H9 (cell line): ENCODE data around the gene OBI1. TPM values are rescaled to one million over a fixed set of nuclear protein-coding genes. Genes with fewer than 3 reads are reported as not detected.

ENCODE experiments used
- DNase-seq: peaks from one replicate; pipeline ENCODE4 v3.0.0-alpha.2; 2017
- H2AFZ ChIP-seq: one replicate; pipeline ENCODE4 v1.6.1; 2013; ENCODE audit warnings: mild to moderate bottlenecking, low read length, control low read depth, moderate library complexity
- H2AK5ac ChIP-seq: 2 replicates; pipeline ENCODE4 v1.6.1; 2013; ENCODE audit warnings: low read length, control low read depth, mixed read lengths; ENCODE audit not compliant: insufficient read length
- H2BK120ac ChIP-seq: one replicate; pipeline ENCODE4 v1.6.1; 2013; ENCODE audit warnings: low read depth, mild to moderate bottlenecking, low read length, control low read depth, inconsistent platforms; ENCODE audit not compliant: poor library complexity, severe bottlenecking
- H2BK12ac ChIP-seq: 2 replicates; pipeline ENCODE4 v1.6.1; 2013; ENCODE audit warnings: low read length, control low read depth, mixed read lengths, low read depth; ENCODE audit not compliant: insufficient read length
- H2BK15ac ChIP-seq: 2 replicates; pipeline ENCODE4 v1.6.1; 2013; ENCODE audit warnings: low read depth, low read length, control low read depth
- H2BK20ac ChIP-seq: one replicate; pipeline ENCODE4 v1.6.1; 2013; ENCODE audit warnings: low read depth, mild to moderate bottlenecking, low read length, control low read depth, inconsistent platforms; ENCODE audit not compliant: poor library complexity, severe bottlenecking
- H2BK5ac ChIP-seq: 2 replicates; pipeline ENCODE4 v1.6.1; 2013; ENCODE audit warnings: low read length, control low read depth, mixed read lengths; ENCODE audit not compliant: insufficient read length
- H3K14ac ChIP-seq: 2 replicates; pipeline ENCODE4 v1.6.1; 2013; ENCODE audit warnings: low read length, control low read depth; ENCODE audit not compliant: insufficient read depth
- H3K18ac ChIP-seq: 2 replicates; pipeline ENCODE4 v1.6.1; 2013; ENCODE audit warnings: low read depth, mild to moderate bottlenecking, mixed read lengths, low read length, control low read depth; ENCODE audit not compliant: insufficient read length
- H3K23ac ChIP-seq: 2 replicates; pipeline ENCODE4 v1.6.1; 2013; ENCODE audit warnings: low read length, control low read depth, mixed read lengths, low read depth; ENCODE audit not compliant: insufficient read length
- H3K23me2 ChIP-seq: 2 replicates; pipeline ENCODE4 v1.6.1; 2013; ENCODE audit warnings: low read depth, mild to moderate bottlenecking, mixed read lengths, low read length, control low read depth; ENCODE audit not compliant: insufficient read length, poor library complexity, severe bottlenecking
- H3K27ac ChIP-seq: 2 replicates; pipeline ENCODE4 v1.5.1; 2013; ENCODE audit warnings: low read length, control low read depth, mixed read lengths, low read depth; ENCODE audit not compliant: insufficient read length
- H3K27me3 ChIP-seq: 2 replicates; pipeline ENCODE4 v1.6.1; 2013; ENCODE audit warnings: low read length, control low read depth, inconsistent platforms; ENCODE audit not compliant: insufficient read depth
- H3K4ac ChIP-seq: 2 replicates; pipeline ENCODE4 v1.6.1; 2013; ENCODE audit warnings: low read depth, mild to moderate bottlenecking, control low read depth, inconsistent platforms, low read length, moderate library complexity
- H3K4me1 ChIP-seq: 2 replicates; pipeline ENCODE4 v1.6.1; 2013; ENCODE audit warnings: low read length, control low read depth, inconsistent platforms; ENCODE audit not compliant: insufficient read depth
- H3K4me2 ChIP-seq: 2 replicates; pipeline ENCODE4 v1.6.1; 2013; ENCODE audit warnings: low read length, control low read depth, mixed read lengths; ENCODE audit not compliant: insufficient read length, insufficient read depth
- H3K56ac ChIP-seq: 2 replicates; pipeline ENCODE4 v1.6.1; 2013; ENCODE audit warnings: low read depth, mild to moderate bottlenecking, mixed read lengths, low read length, control low read depth; ENCODE audit not compliant: insufficient read length
- H3K79me1 ChIP-seq: 2 replicates; pipeline ENCODE4 v1.6.1; 2013; ENCODE audit warnings: low read depth, mild to moderate bottlenecking, moderate library complexity, low read length, control low read depth, inconsistent platforms; ENCODE audit not compliant: insufficient read depth, poor library complexity, severe bottlenecking
- H3K79me2 ChIP-seq: 2 replicates; pipeline ENCODE4 v1.6.1; 2013; ENCODE audit warnings: low read length, control low read depth, inconsistent platforms; ENCODE audit not compliant: insufficient read depth
- H3K9ac ChIP-seq: 2 replicates; pipeline ENCODE4 v1.6.1; 2013; ENCODE audit warnings: low read length, control low read depth, mixed read lengths; ENCODE audit not compliant: insufficient read length; ENCODE audit errors: extremely low read depth
- H3K9me3 ChIP-seq: one replicate; pipeline ENCODE4 v1.6.1; 2013; ENCODE audit warnings: low read depth, low read length, inconsistent platforms; ENCODE audit not compliant: control insufficient read depth
- H3T11ph ChIP-seq: one replicate; pipeline ENCODE4 v1.6.1; 2013; ENCODE audit warnings: mild to moderate bottlenecking, low read length, control low read depth, inconsistent platforms
- H4K20me1 ChIP-seq: one replicate; pipeline ENCODE4 v1.6.1; 2013; ENCODE audit not compliant: control insufficient read depth, insufficient read length, insufficient read depth
- H4K5ac ChIP-seq: 2 replicates; pipeline ENCODE4 v1.6.1; 2013; ENCODE audit warnings: low read depth, mild to moderate bottlenecking, mixed read lengths, low read length, control low read depth; ENCODE audit not compliant: insufficient read length
- H4K8ac ChIP-seq: replicated peaks from 2 replicates; pipeline ENCODE4 v1.6.1; 2013; ENCODE audit warnings: low read length, control low read depth, mixed read lengths, low read depth; ENCODE audit not compliant: insufficient read length
- H4K91ac ChIP-seq: 2 replicates; pipeline ENCODE4 v1.6.1; 2013; ENCODE audit warnings: low read depth, mild to moderate bottlenecking, moderate library complexity, mixed read lengths, low read length, control low read depth; ENCODE audit not compliant: insufficient read length
- H3K27ac Mint-ChIP-seq, 3 experiments: 2 replicates in 2 of 3; 3 replicates in 1 of 3; pipeline ENCODE4 v1.8.0; 2020 to 2021; ENCODE audit warnings: mixed read lengths in 3 of 3, mild to moderate bottlenecking in 1 of 3, moderate library complexity in 1 of 3
- H3K27me3 Mint-ChIP-seq: 2 replicates; pipeline ENCODE4 v1.8.0; 2021; ENCODE audit warnings: low read depth, mild to moderate bottlenecking, moderate library complexity, mixed read lengths
- H3K36me3 Mint-ChIP-seq, 3 experiments: 2 replicates in 2 of 3; 3 replicates in 1 of 3; pipeline ENCODE4 v1.8.0; 2020 to 2021; ENCODE audit warnings: low read depth in 3 of 3, mixed read lengths in 3 of 3; ENCODE audit not compliant: insufficient read depth in 1 of 3
- H3K4me1 Mint-ChIP-seq, 2 experiments: 2 replicates each; pipeline ENCODE4 v1.8.0; 2020; ENCODE audit warnings: mixed read lengths in 2 of 2
- H3K4me3 Mint-ChIP-seq, 2 experiments: 2 replicates in 1 of 2; 3 replicates in 1 of 2; pipeline ENCODE4 v1.8.0; 2020 to 2021; ENCODE audit warnings: mild to moderate bottlenecking in 2 of 2, mixed read lengths in 2 of 2, moderate library complexity in 1 of 2
- H3K9me3 Mint-ChIP-seq, 2 experiments: 2 replicates in 1 of 2; 3 replicates in 1 of 2; pipeline ENCODE4 v1.8.0; 2020; ENCODE audit warnings: mild to moderate bottlenecking in 2 of 2, mixed read lengths in 2 of 2, moderate library complexity in 1 of 2
- WGBS: extraction: QIAGEN DNeasy Blood & Tissue Kit; methylation state at CpG from one replicate; pipeline ENCODE4 v1.1.7; 2013; ENCODE audit warnings: missing lambda C conversion rate, low lambda C conversion rate, mixed read lengths; ENCODE audit not compliant: insufficient read length; ENCODE audit errors: extremely low coverage; 5-methylcytosine and 5-hydroxymethylcytosine counted together
- total RNA-seq: library from RNA; stranded (reverse); gene quantifications from 2 replicates; pipeline ENCODE4 v1.2.1, GENCODE V29; 2021
- TF ChIP-seq, protein P1 (sequence below): fragments of 200-600 bp; sonication (generic); conservative IDR thresholded peaks from 3 replicates; pipeline ENCODE4 v1.8.0; 2021; ENCODE audit warnings: antibody characterized with exemption, mild to moderate bottlenecking

Gene OBI1
- total RNA-seq, 1 experiment from 2014 or later: 24.4 TPM

GRCh38 chr13:78680576-78681350 is 21.8 kb upstream of the OBI1 start:
- H3T11ph ChIP-seq: no peak overlapping the region
- H3K4me1 Mint-ChIP-seq: peaks cover 8 to 9% of the 10 kb centered on the region in 2 experiments
- no CpG with 5 or more reads among the region's 6 CpGs for WGBS
- TF ChIP-seq, protein P1, sequence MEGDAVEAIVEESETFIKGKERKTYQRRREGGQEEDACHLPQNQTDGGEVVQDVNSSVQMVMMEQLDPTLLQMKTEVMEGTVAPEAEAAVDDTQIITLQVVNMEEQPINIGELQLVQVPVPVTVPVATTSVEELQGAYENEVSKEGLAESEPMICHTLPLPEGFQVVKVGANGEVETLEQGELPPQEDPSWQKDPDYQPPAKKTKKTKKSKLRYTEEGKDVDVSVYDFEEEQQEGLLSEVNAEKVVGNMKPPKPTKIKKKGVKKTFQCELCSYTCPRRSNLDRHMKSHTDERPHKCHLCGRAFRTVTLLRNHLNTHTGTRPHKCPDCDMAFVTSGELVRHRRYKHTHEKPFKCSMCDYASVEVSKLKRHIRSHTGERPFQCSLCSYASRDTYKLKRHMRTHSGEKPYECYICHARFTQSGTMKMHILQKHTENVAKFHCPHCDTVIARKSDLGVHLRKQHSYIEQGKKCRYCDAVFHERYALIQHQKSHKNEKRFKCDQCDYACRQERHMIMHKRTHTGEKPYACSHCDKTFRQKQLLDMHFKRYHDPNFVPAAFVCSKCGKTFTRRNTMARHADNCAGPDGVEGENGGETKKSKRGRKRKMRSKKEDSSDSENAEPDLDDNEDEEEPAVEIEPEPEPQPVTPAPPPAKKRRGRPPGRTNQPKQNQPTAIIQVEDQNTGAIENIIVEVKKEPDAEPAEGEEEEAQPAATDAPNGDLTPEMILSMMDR: no peak
- peaks cover 0 to 4% (median 0%) of the 10 kb centered on the region in 3 experiments; a peak in 1 of 7 replicates for H3K36me3 Mint-ChIP-seq
- H3K4me2 ChIP-seq: no peak overlapping the region
- H3K27ac Mint-ChIP-seq: no peak overlapping the region
- H3K27me3 ChIP-seq: no peaks in the 10 kb centered on the region
- H2BK15ac ChIP-seq: no peak overlapping the region
- H3K27ac ChIP-seq: no peak overlapping the region
- H4K8ac ChIP-seq: no peak overlapping the region
- no peak overlapping the region for H3K4ac ChIP-seq
- no peak overlapping the region for H3K23ac ChIP-seq
- H3K56ac ChIP-seq: no peak overlapping the region
- H4K20me1 ChIP-seq: no peaks in the 10 kb centered on the region
- no peak for DNase-seq
- H4K5ac ChIP-seq: no peak overlapping the region
- no peak overlapping the region for H2AK5ac ChIP-seq
- no peaks in the 10 kb centered on the region for H3K79me2 ChIP-seq
- H3K4me1 ChIP-seq: no peaks in the 10 kb centered on the region
- H3K9me3 Mint-ChIP-seq: peaks cover 3% of the 10 kb centered on the region in 2 experiments; a peak in 3 of 5 replicates
- no peaks in the 10 kb centered on the region for H3K23me2 ChIP-seq
- H3K27me3 Mint-ChIP-seq: peaks cover 8% of the 10 kb centered on the region
- no peak overlapping the region for H4K91ac ChIP-seq
- no peak overlapping the region for H2BK120ac ChIP-seq
- no peak overlapping the region for H2BK12ac ChIP-seq
- no peak overlapping the region for H2AFZ ChIP-seq
- no peaks in the 10 kb centered on the region for H3K9me3 ChIP-seq
- no peak overlapping the region for H3K4me3 Mint-ChIP-seq
- no peak overlapping the region for H3K18ac ChIP-seq
- H3K14ac ChIP-seq: no peak overlapping the region
- no peak overlapping the region for H3K9ac ChIP-seq
- H2BK20ac ChIP-seq: no peak overlapping the region
- no peak overlapping the region for H2BK5ac ChIP-seq
- H3K79me1 ChIP-seq: no peaks in the 10 kb centered on the region
